AG04449 (cell line): ENCODE data around the gene MSI1.

Experiments used
- CTCF ChIA-PET: fragments of 350-600 bp; formaldehyde crosslinking; extraction: SDS; loops from one replicate; lab custom pipeline; 2021; ENCODE audit warnings: antibody characterized with exemption; lab: Yijun Ruan, JAX
- POLR2A ChIA-PET: fragments of 400-600, 350-600 bp; formaldehyde crosslinking; extraction: SDS; loops from one replicate; lab custom pipeline; 2020; ENCODE audit warnings: antibody characterized with exemption, inconsistent platforms; lab: Yijun Ruan, JAX
- DNase-seq: peaks from one replicate; pipeline ENCODE4 v3.0.0-alpha.2; 2010; ENCODE audit warnings: low read depth, low spot score
- H3K4me3 ChIP-seq: 2 replicates; pipeline ENCODE4 v1.5.1; 2011; ENCODE audit warnings: low read depth, mild to moderate bottlenecking, control low read depth, low read length
- TF ChIP-seq, protein P1 (sequence below): IDR thresholded peaks from one replicate; pipeline ENCODE4 v1.5.1; 2011; ENCODE audit warnings: mild to moderate bottlenecking, moderate library complexity, low read length, control low read depth, inconsistent platforms; ENCODE audit not compliant: insufficient read depth; ENCODE audit errors: missing control alignments

The MSI1 gene

DNA sequence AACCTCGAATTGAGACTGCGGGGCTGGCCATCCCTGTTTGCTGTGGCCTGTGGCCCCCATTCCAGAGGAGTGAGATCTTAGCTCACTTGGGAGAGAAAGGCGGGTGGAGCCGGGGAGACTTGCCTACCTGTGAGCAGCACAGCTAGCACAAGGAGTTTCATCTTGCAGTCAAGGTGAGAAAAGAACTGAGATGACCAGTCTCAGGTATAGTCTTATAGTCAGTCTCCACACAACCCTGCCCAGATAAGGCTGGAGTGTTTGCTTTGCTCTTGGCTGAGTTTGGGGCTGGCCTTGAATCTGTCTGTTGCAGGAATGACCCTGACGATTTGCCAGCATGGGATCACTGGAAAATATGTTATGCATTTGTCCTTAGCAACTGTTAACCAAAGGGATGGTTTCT is 41.4 kb downstream of the MSI1 start, which contains the start of gene PLA2G1B:
Gene PLA2G1B, minus strand, starts transcription at position 187 of the 400 bp plus-strand sequence. Its CDS starts 26 bp downstream, at position 161.
- no peak for DNase-seq
- CTCF ChIA-PET: interaction anchor here (1.0 to 2.3 kb wide), 7 partner anchors 10 to 644 kb away, joined by 3 to 17 read pairs (median 3); no protein-coding TSS in a partner anchor
- TF ChIP-seq, protein P1, sequence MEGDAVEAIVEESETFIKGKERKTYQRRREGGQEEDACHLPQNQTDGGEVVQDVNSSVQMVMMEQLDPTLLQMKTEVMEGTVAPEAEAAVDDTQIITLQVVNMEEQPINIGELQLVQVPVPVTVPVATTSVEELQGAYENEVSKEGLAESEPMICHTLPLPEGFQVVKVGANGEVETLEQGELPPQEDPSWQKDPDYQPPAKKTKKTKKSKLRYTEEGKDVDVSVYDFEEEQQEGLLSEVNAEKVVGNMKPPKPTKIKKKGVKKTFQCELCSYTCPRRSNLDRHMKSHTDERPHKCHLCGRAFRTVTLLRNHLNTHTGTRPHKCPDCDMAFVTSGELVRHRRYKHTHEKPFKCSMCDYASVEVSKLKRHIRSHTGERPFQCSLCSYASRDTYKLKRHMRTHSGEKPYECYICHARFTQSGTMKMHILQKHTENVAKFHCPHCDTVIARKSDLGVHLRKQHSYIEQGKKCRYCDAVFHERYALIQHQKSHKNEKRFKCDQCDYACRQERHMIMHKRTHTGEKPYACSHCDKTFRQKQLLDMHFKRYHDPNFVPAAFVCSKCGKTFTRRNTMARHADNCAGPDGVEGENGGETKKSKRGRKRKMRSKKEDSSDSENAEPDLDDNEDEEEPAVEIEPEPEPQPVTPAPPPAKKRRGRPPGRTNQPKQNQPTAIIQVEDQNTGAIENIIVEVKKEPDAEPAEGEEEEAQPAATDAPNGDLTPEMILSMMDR: no peak
- POLR2A ChIA-PET: no interaction called here
- H3K4me3 ChIP-seq: no peak within 1 kb of the TSS

DNA sequence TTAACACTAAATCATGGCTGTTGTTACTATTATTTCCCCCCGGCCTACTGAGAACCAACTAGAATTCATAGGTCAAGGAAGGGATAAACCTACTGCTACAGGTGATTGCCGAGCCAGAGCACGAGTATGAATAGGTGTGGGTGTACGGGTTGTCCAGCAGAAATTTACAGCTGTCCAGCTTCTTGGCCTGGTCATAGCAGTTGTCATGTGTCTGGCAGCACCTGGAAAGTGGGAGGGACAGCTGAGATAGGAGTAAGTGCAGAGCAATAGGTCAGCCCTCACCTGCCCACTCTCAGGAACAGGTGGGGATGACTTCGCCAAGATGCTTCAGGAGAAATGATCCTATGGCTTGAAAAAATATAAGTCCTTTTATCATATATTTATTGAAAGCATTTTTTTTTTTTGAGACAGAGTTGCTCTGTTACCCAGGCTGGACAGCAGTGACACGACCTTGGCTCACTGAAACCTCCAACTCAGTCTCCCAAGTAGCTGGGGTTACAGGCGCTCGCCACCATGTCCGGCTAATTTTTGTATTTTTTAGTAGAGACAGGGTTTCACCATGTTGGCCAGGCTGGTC is 44.0 kb downstream of the MSI1 start:
- no peak overlapping the region for H3K4me3 ChIP-seq
- POLR2A ChIA-PET: no interaction called here
- no peak for DNase-seq
- CTCF ChIA-PET: interaction anchor here (0.6 to 2.3 kb wide), 11 partner anchors 11 to 391 kb away, joined by 3 to 11 read pairs (median 3); partner anchors contain the start of gene SIRT4
- TF ChIP-seq, protein P1: no peak

DNA sequence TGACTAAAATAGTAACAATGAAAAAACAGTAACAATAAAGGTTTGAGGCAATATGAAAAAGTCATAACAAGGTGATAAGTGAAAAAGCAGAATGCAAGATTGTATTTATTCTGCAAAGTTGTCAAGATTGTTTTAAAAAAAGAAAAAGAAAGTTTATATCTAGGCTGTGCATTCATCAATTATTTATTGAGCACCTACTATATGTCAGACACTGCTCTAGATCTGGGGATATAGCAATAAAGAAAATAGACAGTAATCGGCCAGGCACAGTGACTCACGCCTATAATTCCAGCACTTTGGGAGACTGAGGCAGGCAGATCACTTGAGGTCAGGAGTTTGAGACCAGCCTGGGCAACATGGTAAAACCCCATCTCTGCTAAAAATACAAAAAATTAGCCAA is 45.2 kb downstream of the MSI1 start:
- ChIA-PET POLR2A (no interaction called here), CTCF (interaction anchor here (1.0 to 2.3 kb wide), 5 partner anchors 12 to 392 kb away, joined by 3 to 11 read pairs (median 4); partner anchors contain the start of gene SIRT4)
- TF ChIP-seq, protein P1: no peak
- no peak for DNase-seq
- H3K4me3 ChIP-seq: no peak overlapping the region

DNA sequence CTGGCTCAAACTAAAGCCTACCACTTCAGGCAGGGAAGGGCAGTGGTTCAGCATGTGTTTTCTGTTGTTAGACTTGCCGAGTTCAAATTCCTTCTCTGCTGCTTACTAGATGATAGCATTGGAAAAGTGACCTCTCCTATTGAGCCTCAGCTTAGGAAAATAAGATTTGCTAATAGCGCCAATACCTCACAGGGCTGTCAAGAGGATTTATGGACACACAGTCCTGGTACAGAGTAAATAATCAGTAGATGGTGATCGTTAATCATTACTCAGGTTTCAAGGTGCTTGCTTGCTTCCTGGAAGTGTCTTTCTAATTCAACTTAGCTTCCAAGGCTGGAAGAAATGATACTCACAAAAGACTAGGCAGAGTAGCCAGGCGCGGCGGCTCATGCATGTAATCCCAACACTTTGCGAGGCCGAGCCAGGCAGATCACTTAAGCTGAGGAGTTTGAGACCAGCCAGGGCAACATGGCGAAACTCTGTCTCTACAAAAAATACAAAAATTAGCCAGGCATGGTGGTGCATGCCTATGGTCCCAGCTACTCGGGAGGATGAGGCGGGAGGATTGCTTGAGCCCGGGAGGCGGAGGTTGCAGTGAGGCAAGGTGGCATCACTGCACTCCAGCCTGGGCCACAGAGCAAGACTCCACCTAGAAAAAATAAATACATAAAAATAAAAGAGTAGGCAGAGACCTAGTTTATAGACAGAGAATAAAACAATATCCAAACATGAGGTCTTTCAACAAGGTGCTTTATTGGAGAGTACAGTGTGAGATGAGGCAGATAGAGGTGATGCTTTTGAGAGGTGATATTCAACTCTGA is 47.4 kb downstream of the MSI1 start:
- DNase-seq: no peak
- H3K4me3 ChIP-seq: no peak overlapping the region
- TF ChIP-seq, protein P1: no peak
- ChIA-PET CTCF (interaction anchor here (1.2 to 1.9 kb wide), 3 partner anchors 16 to 20 kb away, joined by 4 to 7 read pairs (median 4); partner anchors contain the start of gene SIRT4), POLR2A (no interaction called here)

DNA sequence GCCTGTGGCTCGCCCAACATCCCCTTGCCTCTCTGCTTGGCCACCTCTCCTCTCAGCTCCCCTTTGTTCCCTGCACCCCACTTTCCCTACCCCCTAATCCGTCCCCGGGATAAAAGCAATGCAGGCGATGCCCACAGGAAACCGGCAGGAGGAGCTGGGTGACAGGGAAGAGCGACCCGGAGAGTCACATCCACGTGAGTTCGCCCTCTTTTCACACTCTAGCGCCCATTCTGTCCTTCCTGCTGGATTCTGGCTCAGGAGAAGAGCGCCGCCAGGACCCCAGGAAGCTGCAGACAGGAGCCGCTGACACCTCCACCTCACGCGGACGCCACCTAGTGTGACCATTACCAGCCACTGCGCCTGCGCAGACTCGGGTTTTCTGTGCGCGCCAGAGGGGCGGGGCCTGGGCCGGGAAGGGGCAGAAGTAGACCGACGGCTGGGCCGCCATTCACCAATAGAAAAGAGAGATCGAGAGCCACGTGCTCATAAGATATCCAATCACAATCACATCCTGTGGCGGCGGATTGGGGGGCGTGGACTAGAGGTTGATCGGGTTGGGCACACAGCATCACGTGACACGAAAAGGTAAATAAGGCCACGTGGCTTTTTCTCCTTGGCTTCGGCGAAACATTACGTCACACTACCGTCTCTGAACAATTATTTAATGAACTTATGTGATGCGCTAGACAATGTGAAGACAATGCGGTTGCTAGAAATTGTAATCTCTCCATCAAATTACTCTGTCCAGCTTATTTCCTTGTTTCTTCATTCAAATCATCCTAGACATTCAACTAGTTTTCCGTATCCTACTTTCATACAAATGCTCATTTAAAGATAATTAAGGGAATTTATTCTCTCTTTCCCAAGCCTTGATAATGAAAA is 51.5 kb downstream of the MSI1 start:
- H3K4me3 ChIP-seq: peak overlapping the region; percentile 85
- DNase-seq: peak; percentile 91
- TF ChIP-seq, protein P1: peak; percentile 53
- POLR2A ChIA-PET: interaction anchor here (0.8 to 1.5 kb wide), 4 partner anchors 15 to 133 kb away, joined by 3 to 12 read pairs (median 4); partner anchors contain the start of genes RNU4-1, RNU4-2, RPLP0 and SIRT4
- CTCF ChIA-PET: interaction anchor here (0.6 to 9.4 kb wide), 15 partner anchors 9 to 148 kb away, joined by 3 to 98 read pairs (median 4); partner anchors contain the start of genes COX6A1, PLA2G1B and SIRT4
